ENCODE measurements around the gene ETV5.

ETV5 gene

GRCh38 chr3:186108941-186109865 is at the start of gene ETV5:
Gene ETV5 (minus strand): TSS chr3:186109089. CDS start chr3:186105868, 3,221 bp downstream.
- DNase-seq (ENCODE audit: low spot score) = peak; percentile 94

GRCh38 chr3:186154641-186155040 is 45.8 kb upstream of the ETV5 start:
- no peak for DNase-seq (ENCODE audit: low spot score)

GRCh38 chr3:186152889-186153292 is 44.0 kb upstream of the ETV5 start:
- DNase-seq (ENCODE audit: low spot score) = no peak

GRCh38 chr3:186152361-186152798 is 43.5 kb upstream of the ETV5 start:
- no peak for DNase-seq (ENCODE audit: low spot score)

- no peak for DNase-seq (ENCODE audit: low spot score)
Measured at GRCh38 chr3:186151077-186151971, 42.4 kb upstream of the ETV5 start.

- no peak for DNase-seq (ENCODE audit: low spot score)
Measured at GRCh38 chr3:186150041-186150830, 41.3 kb upstream of the ETV5 start.

GRCh38 chr3:186149319-186149960 is 40.6 kb upstream of the ETV5 start:
- DNase-seq (ENCODE audit: low spot score) = no peak

- no peak for DNase-seq (ENCODE audit: low spot score)
Measured at GRCh38 chr3:186144257-186144656, 35.4 kb upstream of the ETV5 start.

GRCh38 chr3:186143250-186143649 is 34.4 kb upstream of the ETV5 start:
- no peak for DNase-seq (ENCODE audit: low spot score)

- no peak for DNase-seq (ENCODE audit: low spot score)
Measured at GRCh38 chr3:186142393-186142932, 33.6 kb upstream of the ETV5 start.

GRCh38 chr3:186141790-186142189 is 32.9 kb upstream of the ETV5 start:
- DNase-seq (ENCODE audit: low spot score) = no peak

GRCh38 chr3:186138272-186138981 is 29.5 kb upstream of the ETV5 start:
- no peak for DNase-seq (ENCODE audit: low spot score)

GRCh38 chr3:186137051-186137685 is 28.3 kb upstream of the ETV5 start:
- DNase-seq (ENCODE audit: low spot score) = no peak

- DNase-seq (ENCODE audit: low spot score) = no peak
Measured at GRCh38 chr3:186133980-186134379, 25.1 kb upstream of the ETV5 start.

GRCh38 chr3:186132487-186132886 is 23.6 kb upstream of the ETV5 start:
- no peak for DNase-seq (ENCODE audit: low spot score)

- DNase-seq (ENCODE audit: low spot score) = no peak
Measured at GRCh38 chr3:186129206-186129605, 20.3 kb upstream of the ETV5 start.

- no peak for DNase-seq (ENCODE audit: low spot score)
Measured at GRCh38 chr3:186128158-186128557, 19.3 kb upstream of the ETV5 start.

GRCh38 chr3:186127463-186127862 is 18.6 kb upstream of the ETV5 start:
- DNase-seq (ENCODE audit: low spot score) = no peak

- no peak for DNase-seq (ENCODE audit: low spot score)
Measured at GRCh38 chr3:186125118-186125517, 16.2 kb upstream of the ETV5 start.

- DNase-seq (ENCODE audit: low spot score) = no peak
Measured at GRCh38 chr3:186124592-186124991, 15.7 kb upstream of the ETV5 start.
